HUES6 (cell line): ENCODE results near the gene NUP214.

ENCODE experiments used
- H3K27ac ChIP-seq: 2 replicates; pipeline ENCODE4 v1.7.0; 2013; ENCODE audit warnings: low read depth, mild to moderate bottlenecking, low read length, inconsistent platforms
- H3K27me3 ChIP-seq: 2 replicates; pipeline ENCODE4 v1.6.1; 2013; ENCODE audit warnings: low read length; ENCODE audit not compliant: control insufficient read depth, insufficient read depth
- H3K36me3 ChIP-seq: 2 replicates; pipeline ENCODE4 v1.6.1; 2013; ENCODE audit warnings: low read length; ENCODE audit not compliant: control insufficient read depth, insufficient read depth
- H3K4me1 ChIP-seq: 2 replicates; pipeline ENCODE4 v1.6.1; 2013; ENCODE audit warnings: low read length; ENCODE audit not compliant: control insufficient read depth, insufficient read depth
- H3K4me3 ChIP-seq: 2 replicates; pipeline ENCODE4 v1.5.1; 2013; ENCODE audit warnings: low read depth, low read length
- H3K9ac ChIP-seq: one replicate; pipeline ENCODE4 v1.6.1; 2013; ENCODE audit warnings: mild to moderate bottlenecking, low read length
- H3K9me3 ChIP-seq: 2 replicates; pipeline ENCODE4 v1.6.1; 2013; ENCODE audit warnings: low read depth, low read length; ENCODE audit not compliant: control insufficient read depth, insufficient read depth

The NUP214 gene

DNA sequence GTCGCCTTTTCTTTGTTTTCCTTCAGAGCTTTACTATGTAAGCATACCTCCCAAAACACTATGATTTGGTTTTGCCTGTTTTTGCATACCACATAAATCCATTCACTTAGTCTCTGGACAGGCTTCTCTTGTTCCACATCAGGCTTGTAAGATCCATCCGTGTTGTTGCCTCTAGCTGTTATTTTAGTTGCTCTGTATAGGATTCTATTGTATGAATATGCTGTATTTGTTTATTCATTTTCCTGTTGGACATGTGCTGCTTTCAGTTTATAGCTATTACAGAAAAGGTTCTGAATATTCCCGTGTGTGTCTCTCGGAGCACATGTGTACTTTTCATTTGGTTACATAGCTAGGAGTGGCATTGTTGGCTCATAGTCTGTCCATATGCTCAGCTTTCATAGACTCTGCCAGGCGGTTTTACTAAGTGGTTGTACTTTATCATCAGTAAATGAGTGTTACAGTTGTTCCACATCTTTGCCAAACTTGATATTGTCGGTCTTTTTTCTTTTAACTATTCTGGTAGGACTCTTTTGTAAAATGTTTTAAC is 41.8 kb downstream of the NUP214 start:
- no peaks in the 10 kb centered on the region for H3K27me3 ChIP-seq
- no peak overlapping the region for H3K4me3 ChIP-seq
- H3K9ac ChIP-seq = no peak overlapping the region
- no peaks in the 10 kb centered on the region for H3K9me3 ChIP-seq
- no peaks in the 10 kb centered on the region for H3K4me1 ChIP-seq
- H3K27ac ChIP-seq = no peak overlapping the region
- H3K36me3 ChIP-seq = peaks cover 51% of the 10 kb centered on the region

GRCh38 chr9:131167936-131168335 is 42.5 kb downstream of the NUP214 start:
- Histone ChIP-seq H3K9me3 (no peaks in the 10 kb centered on the region), H3K27ac (no peak overlapping the region), H3K4me1 (no peaks in the 10 kb centered on the region), H3K4me3 (no peak overlapping the region), H3K36me3 (peaks cover 44% of the 10 kb centered on the region), H3K9ac (no peak overlapping the region), H3K27me3 (no peaks in the 10 kb centered on the region)

DNA sequence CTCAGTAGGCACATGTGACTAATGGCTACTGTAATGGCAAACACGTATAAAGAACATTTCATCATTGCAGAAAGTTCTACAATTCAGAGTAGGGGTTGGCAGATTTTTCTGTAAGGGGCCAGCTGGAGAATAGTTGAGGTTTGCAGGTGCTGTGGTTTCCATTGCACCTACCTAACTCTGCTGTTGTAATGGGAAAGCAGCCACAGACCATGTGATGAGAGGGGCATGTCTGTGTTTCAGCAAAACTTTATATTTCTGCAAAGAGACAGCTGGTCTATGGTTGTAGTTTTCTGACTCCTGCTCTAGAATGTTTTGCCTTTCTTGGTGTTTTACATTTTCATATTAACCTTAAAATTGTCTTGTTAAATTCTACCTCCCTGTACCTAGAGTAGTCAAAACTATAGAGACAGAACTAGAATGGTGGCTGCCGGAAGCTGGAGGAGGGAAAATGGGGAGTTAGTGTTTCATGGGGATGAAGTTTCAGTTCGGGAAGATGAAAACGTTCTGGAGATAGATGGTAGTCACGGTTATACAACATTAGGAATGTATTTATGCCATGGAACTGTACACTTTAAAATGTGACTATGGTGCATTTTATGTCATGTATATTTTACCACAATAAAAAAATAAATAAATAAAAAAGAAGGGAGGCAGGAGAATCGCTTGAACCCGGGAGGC is 44.3 kb downstream of the NUP214 start:
- H3K9ac ChIP-seq = no peak overlapping the region
- peaks cover 38% of the 10 kb centered on the region for H3K36me3 ChIP-seq
- no peak overlapping the region for H3K4me3 ChIP-seq
- no peak overlapping the region for H3K27ac ChIP-seq
- no peaks in the 10 kb centered on the region for H3K27me3 ChIP-seq
- H3K9me3 ChIP-seq = no peaks in the 10 kb centered on the region
- H3K4me1 ChIP-seq = no peaks in the 10 kb centered on the region

GRCh38 chr9:131173995-131174394 is 48.6 kb downstream of the NUP214 start:
- H3K4me1 ChIP-seq = no peaks in the 10 kb centered on the region; the same call in 1 of the 2 replicates
- H3K9ac ChIP-seq = no peak overlapping the region
- H3K27me3 ChIP-seq = no peaks in the 10 kb centered on the region
- H3K4me3 ChIP-seq = no peak overlapping the region
- H3K9me3 ChIP-seq = no peaks in the 10 kb centered on the region
- H3K27ac ChIP-seq = no peak overlapping the region
- peaks cover 50% of the 10 kb centered on the region for H3K36me3 ChIP-seq

DNA sequence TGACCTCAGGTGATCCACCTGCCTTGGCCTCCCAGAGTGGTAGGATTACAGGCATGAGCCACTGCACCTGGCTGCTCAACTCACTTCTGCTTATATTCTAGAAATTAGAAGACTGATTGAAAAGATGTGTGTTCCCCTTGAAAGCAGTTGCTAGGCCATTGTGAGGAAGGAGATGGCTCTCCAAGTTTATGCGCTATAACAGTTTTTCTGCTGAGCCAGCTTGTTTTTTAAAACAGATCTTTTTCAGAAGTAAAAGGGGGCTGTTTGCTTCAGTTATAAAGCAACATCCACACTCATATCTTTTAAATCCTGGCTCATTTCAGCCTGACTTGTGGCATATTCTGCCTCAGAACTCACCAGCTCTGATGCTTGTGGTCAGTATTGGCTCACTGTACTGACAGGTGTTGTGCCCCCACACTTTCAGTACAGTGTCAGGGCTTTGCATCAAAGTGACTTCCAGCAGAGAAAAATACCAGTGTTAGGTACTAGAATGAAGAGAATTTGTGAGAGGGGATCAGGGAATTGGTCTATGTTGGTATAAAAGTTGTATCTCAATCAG is 49.4 kb downstream of the NUP214 start:
- Histone ChIP-seq H3K36me3 (peaks cover 57% of the 10 kb centered on the region), H3K27ac (no peak overlapping the region), H3K27me3 (no peaks in the 10 kb centered on the region)

GRCh38 chr9:131177898-131178297 is 52.5 kb downstream of the NUP214 start:
- H3K27ac ChIP-seq = no peak overlapping the region
- H3K9ac ChIP-seq = no peak overlapping the region
- H3K4me3 ChIP-seq = no peak overlapping the region
- no peaks in the 10 kb centered on the region for H3K27me3 ChIP-seq
- peaks cover 77% of the 10 kb centered on the region for H3K36me3 ChIP-seq
- H3K9me3 ChIP-seq = no peaks in the 10 kb centered on the region
- H3K4me1 ChIP-seq = peaks cover 4% of the 10 kb centered on the region; the same call in 1 of the 2 replicates

More for the DNA sequence above, 49.4 kb downstream of the NUP214 start:
- Histone ChIP-seq H3K4me1 (peaks cover 4% of the 10 kb centered on the region; the same call in 1 of the 2 replicates), H3K4me3 (no peak overlapping the region), H3K9me3 (no peaks in the 10 kb centered on the region), H3K9ac (no peak overlapping the region)

- Histone ChIP-seq H3K9me3 (no peaks in the 10 kb centered on the region), H3K4me1 (peaks cover 4% of the 10 kb centered on the region; the same call in 1 of the 2 replicates), H3K9ac (no peak overlapping the region), H3K27me3 (no peaks in the 10 kb centered on the region), H3K27ac (no peak overlapping the region), H3K4me3 (no peak overlapping the region), H3K36me3 (peaks cover 78% of the 10 kb centered on the region)
Observed at GRCh38 chr9:131178382-131178781, 53.0 kb downstream of the NUP214 start.

GRCh38 chr9:131178926-131179325 is 53.5 kb downstream of the NUP214 start:
- H3K27ac ChIP-seq = no peak overlapping the region
- peaks cover 4% of the 10 kb centered on the region; the same call in 1 of the 2 replicates for H3K4me1 ChIP-seq
- no peak overlapping the region for H3K9ac ChIP-seq
- H3K27me3 ChIP-seq = no peaks in the 10 kb centered on the region
- H3K36me3 ChIP-seq = peaks cover 73% of the 10 kb centered on the region
- no peaks in the 10 kb centered on the region for H3K9me3 ChIP-seq
- no peak overlapping the region for H3K4me3 ChIP-seq

DNA sequence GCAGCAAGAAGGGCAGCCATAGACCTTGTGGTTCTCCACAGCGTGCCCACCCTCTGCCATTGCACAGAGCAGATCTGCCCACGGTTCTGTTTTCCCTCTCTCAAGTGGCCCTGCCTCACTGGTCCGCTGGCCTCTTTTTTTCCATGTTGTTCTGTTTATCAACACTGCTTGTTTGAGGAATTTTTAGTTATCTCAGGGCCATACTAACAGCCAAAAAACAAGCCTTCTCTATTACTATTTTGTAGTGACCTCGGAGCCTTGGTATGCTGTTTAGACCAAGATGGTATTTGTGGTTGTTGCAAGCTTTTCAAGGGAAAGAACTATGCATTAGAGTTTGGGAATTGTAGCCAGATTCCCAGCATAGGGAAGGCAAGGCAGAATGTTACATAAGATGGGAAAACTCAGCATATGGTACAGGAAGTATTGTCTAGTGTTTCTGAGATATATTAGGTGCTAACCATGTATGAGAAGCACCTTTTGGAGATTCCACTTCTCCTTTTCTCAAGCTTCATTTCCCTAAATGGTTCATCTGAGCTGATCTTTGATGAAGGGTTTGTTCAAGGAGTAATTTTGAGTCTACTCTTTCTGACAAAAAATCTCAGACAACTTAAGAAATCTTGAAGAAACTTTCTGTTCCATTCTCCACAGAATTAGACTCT is 54.3 kb downstream of the NUP214 start:
- no peak overlapping the region for H3K9ac ChIP-seq
- H3K27ac ChIP-seq = 0 out of 2 replicates have a peak overlapping the region, but pooled peaks have one; percentile 31
- peaks cover 4% of the 10 kb centered on the region; the same call in 1 of the 2 replicates for H3K4me1 ChIP-seq
- peaks cover 68% of the 10 kb centered on the region for H3K36me3 ChIP-seq
- H3K4me3 ChIP-seq = no peak overlapping the region
- H3K9me3 ChIP-seq = no peaks in the 10 kb centered on the region
- H3K27me3 ChIP-seq = no peaks in the 10 kb centered on the region

GRCh38 chr9:131180454-131180853 is 55.1 kb downstream of the NUP214 start:
- Histone ChIP-seq H3K36me3 (peaks cover 66% of the 10 kb centered on the region), H3K4me3 (no peak overlapping the region), H3K4me1 (peaks cover 4% of the 10 kb centered on the region; the same call in 1 of the 2 replicates), H3K9me3 (no peaks in the 10 kb centered on the region), H3K9ac (no peak overlapping the region), H3K27me3 (no peaks in the 10 kb centered on the region), H3K27ac (no peak overlapping the region)
